ACC112 (cell line): ENCODE results near the gene MPEG1.
A peak's percentile ranks its signal among the peaks of the same experiment; 100 is the strongest.

ENCODE experiments used
- H2AFZ ChIP-seq: fragments of 200-600 bp; sonication (generic); one replicate; pipeline ENCODE4 v1.6.0; 2017; ENCODE audit warnings: antibody characterized with exemption, low read length; ENCODE audit not compliant: unreplicated experiment
- H3K27ac ChIP-seq: fragments of 200-600 bp; sonication (generic); 2 replicates; pipeline ENCODE4 v1.5.1; 2014; ENCODE audit warnings: low read depth, mild to moderate bottlenecking, antibody characterized with exemption, low read length, moderate library complexity
- H3K27me3 ChIP-seq: fragments of 200-600 bp; sonication (generic); 2 replicates; pipeline ENCODE4 v1.6.1; 2014; ENCODE audit warnings: mild to moderate bottlenecking, antibody characterized with exemption, low read length, moderate library complexity, mixed read lengths; ENCODE audit not compliant: insufficient read depth
- H3K36me3 ChIP-seq: fragments of 200-600 bp; sonication (generic); 2 replicates; pipeline ENCODE4 v1.6.1; 2016; ENCODE audit warnings: mild to moderate bottlenecking, antibody characterized with exemption, low read length, moderate library complexity, mixed read lengths; ENCODE audit not compliant: insufficient read depth
- H3K4me1 ChIP-seq: fragments of 200-600 bp; sonication (generic); one replicate; pipeline ENCODE4 v1.6.1; 2016; ENCODE audit warnings: low read length, mixed read lengths; ENCODE audit not compliant: insufficient read depth, unreplicated experiment, control insufficient read depth
- H3K4me3 ChIP-seq: fragments of 200-600 bp; sonication (generic); 2 replicates; pipeline ENCODE4 v1.5.1; 2014; ENCODE audit warnings: mild to moderate bottlenecking, low read depth, low read length
- H3K79me2 ChIP-seq: fragments of 200-600 bp; sonication (generic); one replicate; pipeline ENCODE4 v1.6.0; 2016; ENCODE audit warnings: low read length; ENCODE audit not compliant: control insufficient read depth, unreplicated experiment, insufficient read depth

The MPEG1 gene

DNA sequence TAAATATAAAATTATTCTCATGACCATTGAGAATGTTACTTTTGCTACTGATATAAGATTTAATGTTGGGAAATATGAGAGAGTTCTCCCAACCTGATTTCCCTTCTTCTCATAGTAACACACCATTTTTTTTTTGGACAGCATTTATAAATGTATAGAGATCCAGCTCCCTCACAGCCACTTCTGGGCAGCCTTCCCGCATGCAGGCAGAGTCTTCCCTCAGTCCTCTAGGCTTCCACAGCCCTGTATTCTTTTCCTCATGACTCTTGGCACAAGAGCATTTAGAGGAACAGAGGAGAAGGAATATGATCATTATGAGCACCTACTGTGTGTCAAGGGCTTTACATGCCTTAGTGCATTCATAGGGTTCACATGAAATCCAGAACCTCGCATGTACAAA, 31.8 kb downstream of the MPEG1 start:
- H3K4me1 ChIP-seq = no peaks in the 10 kb centered on the region
- H2AFZ ChIP-seq = no peak overlapping the region
- H3K27me3 ChIP-seq = peaks cover 9% of the 10 kb centered on the region; the same call in 1 of the 2 replicates
- no peaks in the 10 kb centered on the region for H3K79me2 ChIP-seq
- no peak overlapping the region for H3K4me3 ChIP-seq
- H3K27ac ChIP-seq = no peak overlapping the region
- H3K36me3 ChIP-seq = no peaks in the 10 kb centered on the region

DNA sequence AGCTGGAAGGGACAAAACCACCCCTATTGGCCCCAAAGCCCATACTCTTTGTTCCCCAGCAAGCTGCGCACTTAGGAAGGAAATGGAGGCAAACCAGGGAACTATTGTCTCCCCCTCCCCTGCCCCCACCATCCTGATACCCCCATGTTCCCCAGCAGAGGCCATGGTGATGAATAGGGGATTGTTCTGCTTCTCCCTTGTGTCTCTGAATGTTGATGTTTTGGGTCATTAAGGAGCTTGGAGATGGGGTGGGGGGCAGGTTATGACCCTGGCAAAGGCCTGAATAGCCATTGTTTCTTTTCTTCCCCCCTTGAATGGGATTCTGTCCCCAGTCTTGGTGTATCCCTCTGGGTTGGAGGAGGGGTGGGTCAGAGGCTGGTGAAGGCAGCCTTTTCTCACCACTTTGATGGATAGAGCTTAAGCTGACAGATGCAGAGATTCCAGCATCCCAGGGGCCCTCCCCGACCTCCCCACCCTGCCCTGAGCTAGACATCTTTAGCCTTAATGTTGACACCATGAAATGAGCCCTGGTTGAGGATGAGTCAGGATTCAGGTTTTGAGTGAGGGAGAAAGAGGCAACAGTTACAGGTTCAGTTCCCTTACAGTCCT, 32.5 kb downstream of the MPEG1 start:
- Histone ChIP-seq H2AFZ (no peak overlapping the region), H3K27me3 (0 out of 2 replicates have a peak, but pooled peaks cover 7% of the 10 kb centered on the region), H3K79me2 (no peaks in the 10 kb centered on the region), H3K4me1 (no peaks in the 10 kb centered on the region), H3K36me3 (no peaks in the 10 kb centered on the region), H3K4me3 (no peak overlapping the region), H3K27ac (no peak overlapping the region)

DNA sequence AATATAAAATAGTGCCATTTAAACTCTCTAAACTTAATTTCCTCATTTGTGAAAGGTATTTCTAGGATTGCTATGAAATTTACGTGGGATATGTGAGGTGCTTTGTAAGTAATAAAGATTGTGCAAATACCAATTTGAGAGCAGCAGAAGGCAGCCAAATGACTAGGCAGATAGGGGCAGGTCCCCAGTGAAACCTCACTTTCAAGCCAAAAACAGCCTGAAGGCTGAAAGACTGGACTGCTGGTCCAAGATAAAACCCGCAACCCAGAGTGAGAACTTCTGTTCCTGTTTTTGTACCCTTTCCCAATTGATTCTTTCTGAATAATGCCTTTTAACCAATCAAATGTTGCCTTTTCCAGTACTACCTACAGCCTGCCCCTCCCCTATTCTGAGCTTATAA, 33.6 kb downstream of the MPEG1 start:
- H3K27ac ChIP-seq = no peak overlapping the region
- H3K4me3 ChIP-seq = no peak overlapping the region
- H2AFZ ChIP-seq = no peak overlapping the region
- H3K4me1 ChIP-seq = peaks cover under 1% of the 10 kb centered on the region
- H3K27me3 ChIP-seq = 0 out of 2 replicates have a peak, but pooled peaks cover 7% of the 10 kb centered on the region
- H3K79me2 ChIP-seq = no peaks in the 10 kb centered on the region
- H3K36me3 ChIP-seq = no peaks in the 10 kb centered on the region

DNA sequence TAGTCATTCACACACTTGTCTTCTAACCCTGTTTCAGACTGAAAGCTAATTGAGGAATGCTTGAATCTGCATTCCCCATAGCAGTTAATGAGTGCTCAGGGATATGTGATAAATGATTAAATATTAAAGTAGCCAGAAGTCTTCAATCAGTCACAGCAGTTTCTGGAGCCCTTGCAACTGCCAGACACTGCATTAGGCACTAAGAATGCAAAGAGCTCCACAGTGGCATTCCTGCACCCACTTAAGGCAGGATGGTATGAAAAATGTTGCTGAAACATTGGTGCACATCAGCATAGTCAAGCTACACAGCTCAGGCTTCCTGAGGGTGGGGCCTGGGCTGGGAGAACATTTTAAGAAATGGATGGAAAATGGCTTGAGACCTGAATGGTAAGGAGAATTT, 34.3 kb downstream of the MPEG1 start:
- Histone ChIP-seq H3K27me3 (peaks cover 10% of the 10 kb centered on the region; the same call in 1 of the 2 replicates), H3K4me3 (no peak overlapping the region), H3K4me1 (peaks cover 7% of the 10 kb centered on the region), H3K79me2 (no peaks in the 10 kb centered on the region), H3K27ac (no peak overlapping the region), H2AFZ (no peak overlapping the region), H3K36me3 (no peaks in the 10 kb centered on the region)

DNA sequence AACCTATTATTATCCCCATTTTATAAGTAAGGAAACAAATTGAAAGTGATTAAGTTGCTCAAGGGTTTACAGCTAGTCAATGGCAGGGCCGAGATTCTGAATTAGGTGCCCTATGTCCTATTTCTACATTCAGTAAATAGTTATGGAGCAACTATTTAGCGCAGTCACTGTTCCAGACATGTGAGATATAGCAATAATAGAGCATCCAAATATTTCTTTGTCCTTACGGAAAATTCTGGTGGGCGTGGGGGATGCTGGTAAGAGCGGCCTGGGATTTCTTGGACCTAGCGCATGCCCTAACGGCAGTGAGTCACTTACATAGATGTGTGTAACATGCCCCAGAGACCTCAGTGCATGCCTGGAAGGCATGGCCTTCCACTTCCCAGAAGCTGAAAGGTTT, 36.4 kb downstream of the MPEG1 start:
- peaks cover 7% of the 10 kb centered on the region for H3K4me1 ChIP-seq
- H2AFZ ChIP-seq = no peak overlapping the region
- H3K27me3 ChIP-seq = peaks cover 19% of the 10 kb centered on the region
- no peak overlapping the region for H3K27ac ChIP-seq
- H3K36me3 ChIP-seq = no peaks in the 10 kb centered on the region
- H3K4me3 ChIP-seq = no peak overlapping the region
- H3K79me2 ChIP-seq = no peaks in the 10 kb centered on the region

DNA sequence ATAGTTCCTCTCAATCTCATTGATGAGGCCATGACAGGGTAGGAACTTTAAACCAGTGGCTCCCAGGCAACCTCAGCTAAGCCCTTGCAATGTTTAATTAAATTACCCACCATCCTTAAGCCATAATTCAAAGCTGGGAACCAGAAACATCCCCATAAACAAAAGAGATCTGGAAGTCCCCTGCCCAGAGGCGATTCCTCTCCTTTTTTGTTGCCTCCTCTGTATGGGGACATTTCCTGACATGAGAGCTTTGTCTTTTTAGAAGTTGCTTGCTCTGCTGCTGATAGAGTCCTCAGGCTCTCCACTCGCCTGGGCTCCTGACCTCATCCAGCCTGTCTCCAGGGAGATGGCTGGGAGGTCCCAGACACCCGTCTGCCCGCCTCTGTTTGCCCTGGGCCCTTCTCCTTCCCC, 37.6 kb downstream of the MPEG1 start:
- Histone ChIP-seq H3K27me3 (peaks cover 23% of the 10 kb centered on the region), H2AFZ (no peak overlapping the region), H3K4me1 (peaks cover 7% of the 10 kb centered on the region), H3K4me3 (no peak overlapping the region), H3K36me3 (no peaks in the 10 kb centered on the region), H3K79me2 (no peaks in the 10 kb centered on the region), H3K27ac (no peak overlapping the region)

DNA sequence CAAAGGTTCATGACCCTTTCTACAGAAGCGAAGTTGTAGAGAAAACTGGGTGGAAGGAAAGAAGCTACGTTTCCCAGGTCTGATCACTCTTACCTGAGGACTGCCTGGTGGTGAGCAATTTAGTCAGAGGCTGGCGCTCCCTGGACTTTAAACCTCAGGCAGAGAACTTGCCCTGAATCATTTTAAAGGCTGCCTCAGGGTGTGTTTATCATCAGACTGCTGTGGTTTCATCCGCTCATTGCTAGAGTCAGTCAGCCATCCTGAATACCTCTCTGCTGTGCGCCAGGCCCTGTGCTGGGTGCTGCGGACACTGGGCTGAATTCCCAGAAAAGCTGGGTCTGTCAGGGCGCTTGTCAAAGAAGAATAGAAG, 38.1 kb downstream of the MPEG1 start:
- peaks cover 7% of the 10 kb centered on the region for H3K4me1 ChIP-seq
- no peak overlapping the region for H2AFZ ChIP-seq
- no peak overlapping the region for H3K27ac ChIP-seq
- peaks cover 26% of the 10 kb centered on the region for H3K27me3 ChIP-seq
- H3K36me3 ChIP-seq = no peaks in the 10 kb centered on the region
- no peak overlapping the region for H3K4me3 ChIP-seq
- no peaks in the 10 kb centered on the region for H3K79me2 ChIP-seq

DNA sequence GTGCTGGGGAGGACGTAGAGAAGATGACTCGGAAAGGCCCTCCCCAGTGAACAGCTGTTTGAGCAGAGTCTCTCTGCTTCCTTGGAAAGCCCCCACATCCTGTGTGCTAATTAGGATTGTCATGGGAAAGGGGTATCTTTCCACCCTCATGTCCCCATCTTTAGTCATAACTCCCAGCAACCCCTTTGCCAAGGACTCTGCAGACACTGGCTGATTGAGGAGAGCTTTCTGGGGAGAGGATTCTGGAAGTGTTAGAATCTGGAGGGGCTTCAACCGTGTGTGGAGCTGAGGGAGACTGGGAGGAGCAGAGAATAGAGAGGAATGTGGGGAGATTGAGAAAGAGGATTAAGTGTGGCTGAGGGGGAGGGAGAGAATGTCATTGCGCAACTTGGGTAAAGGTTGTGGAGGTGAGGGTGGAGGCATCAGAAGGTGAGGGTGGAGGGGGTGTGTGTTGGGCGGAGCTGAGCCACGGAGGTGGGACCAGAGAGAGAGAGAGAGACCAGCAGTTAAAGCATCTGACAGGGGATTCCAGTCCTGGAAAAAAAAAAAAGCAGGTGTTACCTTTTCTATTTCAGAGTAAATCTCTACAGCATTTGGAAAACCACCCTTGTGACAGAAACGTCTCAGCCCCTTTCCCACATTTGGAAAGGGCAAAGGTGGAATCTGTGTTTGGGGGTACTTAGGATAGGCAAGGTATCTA, 38.6 kb downstream of the MPEG1 start:
- peaks cover 26% of the 10 kb centered on the region for H3K27me3 ChIP-seq
- no peak overlapping the region for H3K27ac ChIP-seq
- peaks cover 7% of the 10 kb centered on the region for H3K4me1 ChIP-seq
- no peaks in the 10 kb centered on the region for H3K36me3 ChIP-seq
- H2AFZ ChIP-seq = no peak overlapping the region
- H3K79me2 ChIP-seq = no peaks in the 10 kb centered on the region
- peak overlapping the region; percentile 86; the same call in 1 of the 2 replicates for H3K4me3 ChIP-seq

DNA sequence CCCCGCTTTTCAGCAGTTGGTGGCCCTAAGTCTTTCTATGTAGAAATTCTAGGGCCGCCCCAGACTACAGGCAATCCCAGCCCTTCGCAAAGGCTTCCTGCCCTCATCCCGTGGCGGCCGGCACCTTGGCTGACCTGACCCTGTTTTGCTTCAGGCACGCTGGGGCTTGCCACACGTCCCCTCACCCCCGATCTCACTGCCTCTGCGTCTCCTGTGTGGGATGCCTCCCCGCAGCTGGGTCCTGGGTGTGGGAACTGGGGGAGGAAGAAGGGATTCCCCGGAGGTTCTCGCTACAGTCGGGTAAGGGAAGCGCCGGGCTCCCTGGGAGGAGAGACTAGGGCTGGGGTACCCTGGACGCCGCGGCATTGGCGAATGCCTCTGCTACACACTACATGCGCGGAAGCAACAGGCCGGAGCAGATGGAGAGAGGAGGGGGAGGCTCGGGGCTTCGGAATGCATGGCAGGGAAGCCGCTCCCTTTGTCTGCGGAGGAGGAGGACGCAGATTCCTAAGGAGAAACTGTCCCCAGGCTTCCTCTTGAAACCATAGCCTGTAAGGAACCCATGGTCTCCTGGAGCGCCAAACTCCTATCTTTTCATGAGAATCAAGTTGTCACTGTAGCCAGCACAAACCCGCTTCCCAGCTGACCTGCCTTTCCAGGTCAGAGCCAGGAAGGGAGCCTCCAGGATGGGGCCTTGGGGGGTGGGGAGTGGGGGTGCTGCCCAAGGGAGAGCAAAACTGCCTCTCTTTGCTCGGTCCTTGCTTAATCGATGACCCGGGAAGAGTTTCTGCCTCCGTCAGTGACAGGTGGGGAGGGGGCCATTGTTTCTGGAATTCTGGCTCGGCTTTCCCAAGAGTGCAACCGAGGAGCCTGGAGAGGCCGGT, 39.4 kb downstream of the MPEG1 start:
- H3K79me2 ChIP-seq = no peaks in the 10 kb centered on the region
- no peak overlapping the region for H3K27ac ChIP-seq
- peaks cover 7% of the 10 kb centered on the region for H3K4me1 ChIP-seq
- peak overlapping the region; percentile 36 for H2AFZ ChIP-seq
- peaks cover 26% of the 10 kb centered on the region for H3K27me3 ChIP-seq
- H3K4me3 ChIP-seq = peak overlapping the region; percentile 86
- H3K36me3 ChIP-seq = no peaks in the 10 kb centered on the region

DNA sequence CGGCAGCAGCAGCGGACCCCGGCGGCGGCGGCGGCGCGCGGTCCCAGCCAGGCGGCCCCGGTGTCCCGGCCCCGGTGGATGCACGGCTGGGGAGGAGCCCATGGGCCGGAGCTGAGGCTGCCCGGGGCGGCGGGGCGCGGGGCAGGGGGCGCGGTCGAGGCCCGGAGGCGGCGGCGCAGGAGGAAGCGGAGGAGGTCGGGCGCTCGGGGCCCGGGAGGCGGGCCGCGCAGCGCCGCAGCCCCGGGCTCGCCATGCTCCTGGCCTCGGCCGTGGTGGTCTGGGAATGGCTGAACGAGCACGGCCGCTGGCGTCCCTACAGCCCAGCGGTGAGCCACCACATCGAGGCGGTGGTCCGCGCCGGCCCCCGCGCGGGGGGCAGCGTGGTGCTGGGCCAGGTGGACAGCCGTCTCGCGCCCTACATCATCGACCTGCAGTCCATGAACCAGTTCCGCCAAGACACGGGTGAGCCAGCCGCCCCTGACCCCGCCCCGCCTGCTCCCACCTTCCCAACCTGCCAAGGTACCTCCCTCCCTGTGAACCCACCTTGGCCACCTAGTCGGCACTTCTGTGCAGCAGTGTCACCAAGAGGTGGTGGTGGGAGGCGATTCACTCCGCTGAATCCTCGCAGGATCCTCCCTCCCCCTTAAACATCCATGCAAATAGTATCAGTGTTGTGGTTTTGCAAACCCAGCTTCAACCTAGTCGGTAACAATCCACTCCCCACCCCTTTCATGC, 40.2 kb downstream of the MPEG1 start:
- Histone ChIP-seq H2AFZ (peak overlapping the region; percentile 99), H3K79me2 (no peaks in the 10 kb centered on the region), H3K36me3 (no peaks in the 10 kb centered on the region), H3K27me3 (peaks cover 26% of the 10 kb centered on the region), H3K4me3 (peak overlapping the region; percentile 86), H3K27ac (no peak overlapping the region), H3K4me1 (peaks cover 7% of the 10 kb centered on the region)
